GM18511 (cell line): ENCODE data around the gene NLN.
"Not testable (repeated sequence)": the region's sequence is repeated elsewhere in the genome, so short reads cannot be mapped to it uniquely, and the experiment has no call there.

ENCODE experiments used
- ATAC-seq: cut with Tn5 transposase; IDR thresholded peaks from one replicate; pipeline ENCODE4 v1.9.1; 2021; ENCODE audit warnings: mild to moderate bottlenecking, moderate library complexity; ENCODE audit not compliant: unreplicated experiment

NLN gene

GRCh38 chr5:65828022-65828896, 106.3 kb downstream of the NLN start:
- no peak for ATAC-seq

GRCh38 chr5:65830856-65831255, 108.9 kb downstream of the NLN start:
- ATAC-seq: no peak

- ATAC-seq: no peak
Measured at GRCh38 chr5:65831276-65831675, 109.3 kb downstream of the NLN start.

GRCh38 chr5:65832152-65832551, 110.1 kb downstream of the NLN start:
- no peak for ATAC-seq

GRCh38 chr5:65832603-65833228, 110.7 kb downstream of the NLN start:
- no peak for ATAC-seq

GRCh38 chr5:65833780-65834179, 111.8 kb downstream of the NLN start:
- no peak for ATAC-seq

- ATAC-seq: no peak
Measured at GRCh38 chr5:65834306-65834705, 112.3 kb downstream of the NLN start.

GRCh38 chr5:65835191-65835590, 113.2 kb downstream of the NLN start:
- no peak for ATAC-seq

GRCh38 chr5:65837139-65837538, 115.1 kb downstream of the NLN start:
- no peak for ATAC-seq

- ATAC-seq: not testable (repeated sequence)
Measured at GRCh38 chr5:65839170-65839569, 117.2 kb downstream of the NLN start.

GRCh38 chr5:65840071-65840470, 118.1 kb downstream of the NLN start:
- no peak for ATAC-seq

GRCh38 chr5:65844763-65845162, 122.8 kb downstream of the NLN start:
- not testable (repeated sequence) for ATAC-seq

- no peak for ATAC-seq
Measured at GRCh38 chr5:65846101-65846500, 124.1 kb downstream of the NLN start.

GRCh38 chr5:65847019-65847418, 125.0 kb downstream of the NLN start:
- ATAC-seq: not testable (repeated sequence)

- ATAC-seq: not testable (repeated sequence)
Measured at GRCh38 chr5:65849918-65850317, 127.9 kb downstream of the NLN start.

- ATAC-seq: no peak
Measured at GRCh38 chr5:65854925-65855324, 132.9 kb downstream of the NLN start.

- no peak for ATAC-seq
Measured at GRCh38 chr5:65855766-65856315, 133.8 kb downstream of the NLN start.

GRCh38 chr5:65856520-65856919, 134.5 kb downstream of the NLN start:
- no peak for ATAC-seq

GRCh38 chr5:65858316-65858715, 136.3 kb downstream of the NLN start:
- ATAC-seq: no peak

GRCh38 chr5:65861830-65862241, 139.8 kb downstream of the NLN start:
- ATAC-seq: no peak

GRCh38 chr5:65862384-65862783, 140.4 kb downstream of the NLN start:
- ATAC-seq: no peak

- ATAC-seq: no peak
Measured at GRCh38 chr5:65863747-65864146, 141.7 kb downstream of the NLN start.
